GM18502 (cell line): ENCODE results near the gene SLC25A44.

Source experiments
- ATAC-seq: cut with Tn5 transposase; IDR thresholded peaks from one replicate; pipeline ENCODE4 v1.9.1; 2021; ENCODE audit warnings: mild to moderate bottlenecking; ENCODE audit not compliant: unreplicated experiment, poor library complexity

Gene SLC25A44

GRCh38 chr1:156259805-156260204, 65.9 kb downstream of the SLC25A44 start:
- no peak for ATAC-seq

GRCh38 chr1:156260896-156261295, 67.0 kb downstream of the SLC25A44 start:
- ATAC-seq, result no peak
